GM10847 (cell line): Measurements from ENCODE around the gene MYH9.

Experiments used
- POLR2A ChIP-seq: IDR thresholded peaks from 2 replicates; pipeline ENCODE4 v1.6.1; 2011; ENCODE audit not compliant: insufficient read length; ENCODE audit errors: extremely low read depth

Gene MYH9

DNA sequence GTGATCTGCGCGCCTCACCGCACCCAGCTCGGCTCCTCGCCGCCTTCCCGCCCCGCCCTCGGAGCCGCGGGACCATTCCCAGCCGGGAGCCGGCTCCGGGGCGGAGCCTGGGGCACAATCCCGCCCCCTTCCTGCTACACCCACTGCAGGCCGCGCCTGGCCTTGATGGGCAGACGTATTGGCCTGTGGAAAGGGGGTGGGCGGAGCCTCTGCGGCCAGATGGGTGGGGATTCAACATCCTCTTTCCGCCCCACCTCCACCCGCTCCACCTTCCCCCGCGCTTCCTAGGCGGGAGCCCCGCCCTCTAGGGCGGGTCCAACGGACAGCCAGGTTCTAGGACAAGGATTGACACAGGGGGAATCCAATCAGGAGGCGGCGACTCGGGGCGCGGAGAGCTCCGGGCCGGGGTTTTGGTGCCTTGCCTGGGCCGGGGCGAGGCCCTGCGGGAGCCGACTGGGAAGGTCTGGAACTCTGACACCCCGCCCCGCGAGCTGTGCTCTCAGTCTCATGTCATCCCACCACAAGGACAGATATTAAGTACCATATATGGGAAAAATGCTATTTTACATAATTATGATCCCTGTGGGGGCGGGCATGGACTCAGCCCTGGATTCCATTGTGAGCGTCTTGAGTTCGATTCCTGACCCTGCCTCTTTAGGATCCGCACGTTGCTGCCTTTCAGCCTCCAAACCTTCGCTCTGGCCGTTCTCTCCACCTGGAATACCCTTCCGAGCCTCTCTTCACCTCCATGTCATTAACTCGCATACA lies at the start of gene MYH9:
TSS of gene MYH9 (minus strand) at position 9 of the 768 bp plus-strand sequence. CDS start 38,731 bp downstream, outside the sequence.
- TF ChIP-seq POLR2A = peak; percentile 30

DNA sequence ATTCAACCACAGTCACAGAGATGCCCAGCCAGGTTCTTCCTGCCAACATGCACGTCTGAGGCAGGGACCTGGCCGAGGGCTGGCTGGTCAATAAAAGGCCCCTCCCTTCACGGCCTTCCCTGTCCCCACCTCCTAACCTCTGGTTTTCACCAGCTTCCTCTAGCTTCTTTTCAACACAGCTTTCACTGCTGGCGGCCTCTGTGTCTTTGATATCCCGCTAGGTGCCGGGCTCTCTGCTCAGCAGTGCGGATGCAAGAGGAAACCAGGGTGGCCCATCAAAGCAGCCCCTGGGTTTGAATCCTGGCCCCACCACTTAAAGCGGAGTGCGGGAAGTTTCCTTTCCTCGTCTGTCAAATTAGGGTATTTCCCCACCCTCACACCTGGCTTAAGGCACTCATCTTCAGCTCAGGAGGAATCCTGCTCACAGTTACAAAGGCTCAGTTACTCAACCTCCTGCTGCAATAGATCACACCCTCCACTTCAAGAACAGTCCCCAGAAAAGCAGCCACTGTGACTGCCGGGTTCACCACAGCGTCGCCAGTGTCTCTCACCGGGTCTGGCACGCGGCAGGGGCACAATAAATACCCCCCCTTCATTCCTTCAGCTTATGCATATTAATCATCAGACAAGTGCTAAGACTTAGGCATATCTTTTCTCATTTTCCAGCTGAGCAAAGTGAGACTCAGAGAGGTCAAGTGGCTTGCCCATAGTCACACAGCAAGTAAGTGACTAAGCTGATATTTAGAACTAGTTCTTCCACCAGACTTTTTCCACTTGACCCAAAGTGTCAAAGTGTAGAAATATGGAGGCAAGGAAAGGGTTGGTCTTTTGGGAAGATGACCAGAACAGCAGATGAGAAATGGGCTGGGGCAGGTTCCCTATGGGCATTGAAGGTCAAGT lies 48.0 kb upstream of the MYH9 start:
- TF ChIP-seq POLR2A = no peak

DNA sequence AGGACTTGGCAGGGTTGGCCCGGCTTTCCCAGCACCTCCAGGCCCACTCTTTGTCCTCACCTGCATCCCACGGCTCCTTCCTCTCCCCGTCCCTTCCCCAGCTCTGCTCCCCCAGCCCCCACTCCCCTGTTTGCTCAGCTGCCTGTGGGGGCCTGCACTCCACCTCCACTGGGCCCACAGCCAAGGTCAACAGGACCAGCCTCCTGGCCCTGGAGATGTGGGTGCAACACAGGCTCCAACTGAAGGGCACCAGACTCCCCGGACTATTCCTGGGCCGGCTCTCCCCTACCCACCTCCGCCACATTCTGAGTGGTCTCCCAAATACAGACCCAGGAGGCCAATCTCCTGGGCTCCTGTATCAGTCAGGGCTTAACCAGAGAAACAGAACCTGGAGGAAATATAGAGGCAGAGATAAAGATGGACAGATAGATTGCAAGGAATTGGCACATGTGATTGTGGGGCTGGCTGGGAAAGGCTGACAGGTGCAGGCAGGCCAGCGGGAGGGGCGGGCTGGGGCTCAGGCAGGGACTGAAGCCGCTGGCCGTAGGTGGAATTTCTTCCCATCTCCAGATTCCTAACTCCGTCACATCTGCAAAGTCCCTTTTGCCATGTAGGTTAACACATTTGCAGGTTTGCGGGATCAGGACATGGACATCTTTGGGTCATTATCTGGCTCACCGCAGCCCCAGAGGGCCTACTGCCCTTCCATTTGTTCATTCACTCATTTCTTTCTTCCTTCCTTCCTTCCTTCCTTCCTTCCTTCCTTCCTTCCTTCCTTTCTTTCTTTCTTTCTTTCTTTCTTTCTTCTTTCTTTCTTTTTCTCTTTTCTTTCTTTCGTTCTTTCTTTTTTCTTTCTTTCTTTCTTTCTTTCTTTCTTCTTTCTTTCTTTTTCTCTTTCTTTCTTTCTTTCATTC lies 45.8 kb upstream of the MYH9 start:
- no peak for TF ChIP-seq POLR2A

DNA sequence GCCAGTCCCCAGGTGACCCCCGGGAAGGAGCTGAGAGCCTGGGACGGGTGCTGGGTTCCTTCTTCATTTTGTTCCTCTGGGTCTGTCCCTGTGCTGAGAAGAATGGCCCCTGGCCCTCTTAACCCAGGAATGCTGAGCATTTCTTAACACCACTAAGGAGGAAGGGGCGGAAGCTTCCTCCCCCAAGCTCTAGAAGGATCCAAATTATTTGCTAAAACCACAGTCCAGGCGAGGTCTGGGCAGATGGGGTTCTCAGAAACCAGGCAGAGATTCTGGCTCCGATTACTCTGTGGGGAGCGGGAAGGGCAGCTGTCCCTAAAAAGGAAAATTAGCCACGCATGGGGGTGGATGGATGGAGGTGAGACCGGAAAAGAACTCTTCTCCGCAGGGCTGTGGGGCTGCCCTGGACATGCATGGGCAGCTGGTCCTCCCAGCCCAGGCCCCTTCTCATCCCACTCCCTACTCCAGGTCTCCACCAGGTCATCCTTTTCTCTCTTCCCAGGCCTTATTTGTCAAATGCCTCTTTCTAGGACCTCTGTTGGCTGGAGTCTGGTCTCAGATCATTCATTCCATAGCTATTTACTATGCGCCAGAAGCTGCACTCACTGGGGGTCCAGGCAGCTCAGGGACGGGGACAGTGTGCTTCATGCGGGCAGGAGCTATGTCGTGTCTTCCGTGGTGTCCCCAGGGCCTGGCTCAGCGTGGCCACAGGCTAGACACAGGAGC lies 45.0 kb upstream of the MYH9 start:
- no peak for TF ChIP-seq POLR2A

DNA sequence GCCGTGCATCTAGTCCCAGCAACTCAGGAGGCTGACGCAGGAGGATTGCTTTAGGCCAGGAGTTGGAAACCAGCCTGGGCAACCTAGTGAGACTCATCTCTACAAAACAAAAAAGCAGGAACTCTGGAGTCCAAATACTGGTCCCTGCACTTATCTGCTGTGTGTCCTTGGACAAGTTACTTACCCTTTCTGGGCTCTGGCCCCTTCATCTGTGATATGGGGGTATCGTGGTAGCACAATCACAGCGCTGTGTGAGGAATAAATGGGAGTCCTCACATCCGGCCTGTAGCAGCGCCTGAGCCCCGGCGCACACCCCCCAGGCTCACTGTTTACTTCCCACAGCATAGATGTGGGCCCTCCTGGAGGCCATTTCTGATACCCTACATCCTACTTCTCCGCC lies 44.2 kb upstream of the MYH9 start:
- no peak for TF ChIP-seq POLR2A

DNA sequence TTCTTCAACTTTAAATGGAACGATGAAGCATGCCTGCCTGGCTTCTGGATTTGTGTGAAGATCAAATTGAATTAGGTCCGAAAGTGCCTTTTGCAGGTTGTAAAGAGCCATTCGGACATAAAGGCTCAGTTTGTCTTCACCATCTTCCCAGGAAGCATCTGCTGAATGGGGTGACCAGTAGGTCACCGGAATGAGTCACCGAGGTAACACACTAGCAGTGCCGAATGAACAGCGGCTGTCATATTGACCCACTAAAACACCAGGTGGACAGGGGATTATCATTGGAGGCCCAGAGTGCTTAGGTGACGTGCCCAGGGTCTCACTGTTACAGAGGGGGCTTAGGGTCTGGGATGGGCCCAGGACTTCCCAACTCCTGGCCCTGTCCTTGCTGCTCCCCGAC lies 43.1 kb upstream of the MYH9 start:
- TF ChIP-seq POLR2A = no peak

DNA sequence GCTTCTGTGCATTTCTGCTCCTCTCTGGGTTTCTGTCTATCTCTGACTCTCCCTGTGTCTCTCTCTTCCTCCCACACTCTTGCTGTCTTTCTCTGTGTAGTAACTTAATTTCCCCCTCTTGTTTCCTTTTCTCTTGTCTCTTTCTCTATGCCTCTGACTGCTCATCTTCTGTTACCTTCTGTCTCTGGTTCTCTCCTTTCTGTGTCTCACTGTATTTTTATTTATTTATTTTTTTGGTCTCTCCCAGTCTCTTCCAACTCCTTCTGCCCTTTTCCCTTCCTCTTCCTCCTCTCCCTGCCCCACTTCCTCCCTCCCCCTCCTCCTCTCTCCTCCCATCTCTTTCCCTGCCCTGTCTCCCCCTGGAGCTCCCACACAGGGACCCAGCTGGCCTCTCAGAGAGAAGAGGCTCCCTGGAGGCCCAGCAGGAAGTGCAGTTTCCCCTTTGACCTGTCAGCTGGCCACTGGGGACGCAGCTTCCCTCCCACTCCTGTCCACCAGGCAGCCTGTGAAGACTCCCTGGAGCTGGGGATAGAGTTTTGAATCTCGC lies 38.3 kb upstream of the MYH9 start:
- no peak for TF ChIP-seq POLR2A

DNA sequence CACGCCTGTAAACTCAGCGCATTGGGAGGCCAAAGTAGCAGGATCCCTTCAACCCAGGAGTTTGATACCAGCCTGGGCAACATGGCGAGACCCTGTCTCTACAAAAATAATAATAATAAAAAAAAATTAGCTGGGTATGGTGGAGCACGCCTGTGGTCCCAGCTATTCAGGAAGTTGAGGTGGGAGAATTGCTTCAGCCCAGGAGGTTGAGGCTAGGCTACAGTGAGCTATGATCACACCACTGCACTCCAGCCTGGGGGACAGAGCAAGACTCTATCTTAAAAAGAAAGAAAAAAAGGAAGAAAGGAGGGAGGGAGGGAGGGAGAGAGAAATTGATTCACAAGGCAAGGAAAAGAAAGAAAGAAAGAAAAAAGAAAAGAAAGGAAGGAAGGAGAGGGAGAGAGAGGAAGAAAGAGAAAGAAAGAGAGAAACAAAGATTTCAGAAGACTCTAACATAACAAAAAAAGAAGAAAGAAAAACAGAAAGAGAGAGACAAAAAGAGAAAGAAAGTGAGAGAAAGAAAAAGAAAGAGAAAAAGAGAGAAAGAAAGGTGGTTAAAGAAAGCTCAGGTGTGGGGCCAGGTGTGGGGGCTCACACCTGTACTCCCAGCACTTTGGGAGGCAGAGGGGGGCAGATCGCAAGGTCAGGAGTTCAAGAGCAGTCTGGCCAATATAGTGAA lies 37.3 kb upstream of the MYH9 start:
- TF ChIP-seq POLR2A = no peak

DNA sequence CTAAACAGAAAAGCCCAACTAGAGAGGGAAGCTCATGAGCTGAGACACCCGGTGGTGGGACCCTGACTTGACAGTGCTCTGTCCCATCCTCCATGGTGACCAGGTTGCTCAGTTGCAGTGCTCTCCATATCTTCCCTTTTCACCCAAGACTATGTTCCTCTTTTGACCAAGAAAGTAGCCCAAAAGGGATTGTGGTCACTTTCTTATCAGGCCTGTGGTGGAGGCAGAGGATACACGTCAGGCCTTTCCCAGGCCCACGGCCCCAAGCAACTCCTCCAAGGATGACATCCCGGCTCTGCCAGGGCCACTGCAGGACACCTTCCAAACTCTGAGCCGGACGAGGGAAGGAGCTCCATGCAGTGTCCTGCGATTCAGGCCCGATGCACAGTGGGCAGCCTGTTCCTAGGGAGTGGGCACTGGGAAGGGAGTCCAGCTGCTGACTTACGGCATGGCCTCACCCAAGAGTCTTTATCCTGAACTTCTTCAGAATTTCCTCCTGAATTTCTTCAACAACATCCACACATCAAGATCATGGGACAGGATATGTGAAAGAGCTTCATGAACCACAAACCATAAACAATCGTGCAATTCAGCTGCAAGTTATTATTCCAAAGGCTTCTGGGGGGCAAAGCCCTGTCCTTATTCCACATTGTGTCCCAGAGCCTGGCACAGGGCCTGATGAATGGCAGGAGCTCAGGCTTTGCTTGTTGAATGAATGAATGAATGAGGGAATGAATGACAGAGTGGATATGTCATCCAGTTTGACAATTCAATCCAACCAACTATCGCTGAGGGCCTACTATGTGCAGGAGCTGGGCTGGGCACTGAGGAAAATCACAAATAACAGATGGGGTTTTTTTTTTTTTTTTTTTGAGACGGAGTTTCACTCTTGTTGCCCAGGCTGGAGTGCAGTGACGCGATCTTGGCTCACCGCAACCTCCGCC lies 36.0 kb upstream of the MYH9 start:
- no peak for TF ChIP-seq POLR2A

DNA sequence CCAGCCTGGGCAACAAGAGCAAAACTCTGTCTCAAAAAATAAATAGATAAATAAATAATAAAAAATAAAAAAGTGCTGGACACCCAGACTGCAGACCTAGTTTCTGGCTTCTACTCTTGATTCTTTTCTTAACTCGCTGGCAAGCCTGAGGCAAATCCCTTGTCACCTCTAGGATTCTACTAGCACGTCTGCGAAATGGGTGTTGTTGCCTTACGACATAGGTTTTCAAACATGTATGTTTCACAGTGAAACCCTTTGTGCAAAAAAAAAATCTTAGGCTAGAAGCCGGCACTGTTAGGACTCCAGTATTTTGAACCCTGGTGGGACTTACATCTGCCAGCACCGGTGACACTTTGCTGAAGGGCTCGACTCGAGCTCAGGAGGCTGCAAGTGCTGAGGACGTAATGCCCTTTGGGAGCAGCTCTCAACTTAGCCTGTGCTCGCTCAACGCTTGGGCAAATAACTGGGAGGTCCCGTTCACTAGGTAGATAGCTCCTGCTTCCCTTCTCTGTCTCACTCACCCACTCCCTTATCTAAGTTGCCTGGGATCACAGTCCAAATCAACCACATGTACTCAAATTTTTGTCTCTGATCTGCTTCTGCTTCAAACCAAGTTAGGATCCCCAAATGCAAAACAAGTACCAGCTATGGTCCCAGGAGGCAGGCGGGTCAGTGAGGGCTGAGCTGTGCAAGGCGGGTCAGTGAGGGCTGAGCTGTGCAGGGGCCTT lies 34.7 kb upstream of the MYH9 start:
- TF ChIP-seq POLR2A = no peak

DNA sequence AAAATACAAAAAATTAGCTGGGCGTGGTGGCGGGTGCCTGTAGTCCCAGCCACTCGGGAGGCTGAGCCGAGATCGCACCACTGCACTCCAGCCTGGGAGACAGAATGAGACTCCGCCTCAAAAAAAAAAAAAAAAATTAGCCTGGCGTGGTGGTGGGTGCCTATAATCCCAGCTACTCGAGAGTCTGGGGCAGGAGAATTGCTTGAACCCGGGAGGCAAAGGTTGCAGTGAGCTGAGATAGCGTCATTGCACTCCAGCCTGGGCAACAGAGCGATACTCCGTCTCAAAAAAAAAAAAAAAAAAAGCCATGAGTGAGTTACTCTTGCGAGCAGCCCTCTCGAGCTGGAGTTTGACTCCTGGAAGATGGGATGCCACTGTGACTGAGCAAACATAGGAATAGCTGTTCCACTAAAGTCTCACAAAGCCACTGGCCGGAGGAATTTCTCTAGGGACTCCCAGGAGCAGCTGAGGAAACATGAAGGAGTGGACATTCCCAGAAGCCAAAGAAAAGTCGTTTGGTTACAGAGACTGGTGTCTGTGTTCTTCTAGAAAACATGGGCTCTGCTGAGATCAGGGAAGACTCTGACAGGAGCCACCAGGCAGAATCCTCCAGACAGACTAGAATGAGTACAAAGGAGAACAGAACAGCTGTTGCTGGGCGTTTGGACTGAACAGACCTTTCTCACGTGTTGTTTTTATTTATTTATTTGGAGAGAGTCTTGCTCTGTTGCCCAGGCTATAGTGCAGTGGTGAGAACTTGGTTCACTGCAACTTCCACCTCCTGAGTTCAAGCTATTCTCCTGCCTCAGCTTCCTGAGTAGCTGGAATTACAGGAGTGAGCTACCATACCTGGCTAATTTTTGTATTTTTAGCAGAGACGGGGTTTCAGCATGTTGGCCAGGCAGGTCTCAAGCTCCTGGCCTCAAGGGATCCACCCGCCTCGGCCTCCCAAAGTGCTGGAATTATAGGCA lies 32.4 kb upstream of the MYH9 start:
- TF ChIP-seq POLR2A = no peak
